Upper lobe of left lung (tissue), 6 donors: ENCODE measurements around the gene MGAT1. TPM values are rescaled to one million over a fixed set of nuclear protein-coding genes. Genes with fewer than 3 reads are reported as not detected.
"Not testable (repeated sequence)": the region's sequence is repeated elsewhere in the genome, so short reads cannot be mapped to it uniquely, and the experiment has no call there.

Experiments used
- ATAC-seq, 2 donors: fragments of 200-7000 bp; cut with Tn5 transposase; one replicate each; pipeline ENCODE4 v1.9.1; 2022; ENCODE audit warnings: mild to moderate bottlenecking in 2 of 2, moderate library complexity in 2 of 2; ENCODE audit not compliant: low FRiP score in 2 of 2
- DNase-seq, 2 donors: peaks; one replicate each; pipeline ENCODE4 v3.0.0-alpha.2; 2019 to 2020
- H3K27ac ChIP-seq, 4 donors: fragments of 200-600 bp; sonication (generic); one replicate each; pipeline ENCODE4 v1.5.1; 2016 to 2019
- H3K27me3 ChIP-seq, 4 donors: fragments of 200-600 bp; sonication (generic); one replicate each; pipeline ENCODE4 v1.5.1; 2017 to 2019
- H3K36me3 ChIP-seq, 4 donors: fragments of 200-600 bp; sonication (generic); one replicate each; pipeline ENCODE4 v1.5.1; 2016 to 2019
- H3K4me1 ChIP-seq, 4 donors: fragments of 200-600 bp; sonication (generic); one replicate each; pipeline ENCODE4 v1.5.1; 2018 to 2019
- H3K4me3 ChIP-seq, 4 donors: fragments of 200-600 bp; sonication (generic); one replicate each; pipeline ENCODE4 v1.5.1; 2017 to 2019; ENCODE audit warnings: mild to moderate bottlenecking in 2 of 4, moderate library complexity in 1 of 4
- H3K9me3 ChIP-seq, 4 donors: fragments of 200-600 bp; sonication (generic); one replicate each; pipeline ENCODE4 v1.5.1; 2018 to 2019
- CTCF ChIP-seq, 6 experiments: fragments of 450-650 bp in 4 of 6; fragments of 200-600 bp in 2 of 6; sonication (generic) in 2 of 6; IDR thresholded peaks; one replicate each; pipeline ENCODE4 v1.5.1; 2016 to 2019; ENCODE audit warnings: antibody characterized with exemption in 6 of 6
- EP300 ChIP-seq, 4 donors: sonication (generic); formaldehyde crosslinking; IDR thresholded peaks; one replicate each; pipeline ENCODE4 v1.5.1; 2017; ENCODE audit warnings: antibody characterized with exemption in 4 of 4, control low read depth in 2 of 4
- POLR2A ChIP-seq, 4 donors: fragments of 450-650 bp; IDR thresholded peaks; one replicate each; pipeline ENCODE4 v1.5.1; 2016 to 2017; ENCODE audit warnings: antibody characterized with exemption in 4 of 4, mild to moderate bottlenecking in 2 of 4
- POLR2AphosphoS5 ChIP-seq, 2 donors: sonication (generic); formaldehyde crosslinking; IDR thresholded peaks; one replicate each; pipeline ENCODE4 v1.5.1; 2017; ENCODE audit warnings: antibody characterized with exemption in 2 of 2
- WGBS, 2 donors: methylation state at CpG; one replicate each; pipeline ENCODE4 v1.1.5; 2017 to 2018; 5-methylcytosine and 5-hydroxymethylcytosine counted together
- total RNA-seq, 6 donors: library from RNA; depleted of rRNA in 4 of 6; stranded (reverse); fragments of >200 nt in 4 of 6; gene quantifications; one replicate each; pipeline versions ENCODE4 v1.1.0 to v1.2.1, GENCODE V29; 2016 to 2021
- donor health status: DM: no; HTN: no; CAD: no; lungs with moderate emphysema.
- donor health status: DM: no; HTN: yes; CAD: no; lungs with severe emphysema.

Gene MGAT1
- total RNA-seq, 6 donors from 2014 or later, result 148 to 392 (median 277) TPM

GRCh38 chr5:180744253-180744652 lies 58.4 kb downstream of the MGAT1 start:
- Histone ChIP-seq H3K9me3 (no peaks in the 10 kb centered on the region), H3K4me3 (no peak overlapping the region), H3K27ac (no peak overlapping the region), H3K4me1 (no peaks in the 10 kb centered on the region), H3K27me3 (no peaks in the 10 kb centered on the region), H3K36me3 (no peaks in the 10 kb centered on the region)
- TF ChIP-seq CTCF (IDR thresholded peaks at IDR 0.05), result no peak
- no peak for TF ChIP-seq POLR2A (IDR thresholded peaks at IDR 0.05)
- TF ChIP-seq EP300 (IDR thresholded peaks at IDR 0.05), result no peak
- TF ChIP-seq POLR2AphosphoS5 (IDR thresholded peaks at IDR 0.05), result no peak
- 77 to 80% methylated on average over 5 of the region's 5 CpGs for WGBS, 2 donors
- DNase-seq (no peak), ATAC-seq (no peak)

- no peak for TF ChIP-seq POLR2AphosphoS5 (IDR thresholded peaks at IDR 0.05)
- TF ChIP-seq CTCF (IDR thresholded peaks at IDR 0.05), result no peak
- no peak for TF ChIP-seq EP300 (IDR thresholded peaks at IDR 0.05)
- no peak for TF ChIP-seq POLR2A (IDR thresholded peaks at IDR 0.05)
- WGBS, 2 donors, result 61 to 78% methylated on average over 6 of the region's 6 CpGs
- DNase-seq (no peak), ATAC-seq (no peak)
- H3K4me3 ChIP-seq, result no peak overlapping the region
- no peaks in the 10 kb centered on the region for H3K36me3 ChIP-seq
- no peaks in the 10 kb centered on the region for H3K9me3 ChIP-seq
- no peaks in the 10 kb centered on the region for H3K27me3 ChIP-seq
- H3K27ac ChIP-seq, result no peak overlapping the region
- H3K4me1 ChIP-seq, result no peaks in the 10 kb centered on the region
Measured at GRCh38 chr5:180742727-180743126, 59.9 kb downstream of the MGAT1 start.

- not testable (repeated sequence) for H3K4me3 ChIP-seq, H3K27ac ChIP-seq, DNase-seq, H3K4me1 ChIP-seq, ATAC-seq, H3K9me3 ChIP-seq, H3K36me3 ChIP-seq, H3K27me3 ChIP-seq
- WGBS, 2 donors, result 64 to 65% methylated on average over 4 of the region's 4 CpGs
Measured at GRCh38 chr5:180740953-180741352, 61.7 kb downstream of the MGAT1 start.

GRCh38 chr5:180739958-180740357 lies 62.6 kb downstream of the MGAT1 start, which contains the start of gene OR2Y1:
TSS of gene OR2Y1 (minus strand) at chr5:180740058. CDS start at chr5:180740058, 0 bp downstream.
- WGBS, 2 donors, result 86 to 91% methylated on average over 2 of the region's 2 CpGs
- Histone ChIP-seq H3K27me3 (no peaks in the 10 kb centered on the region), H3K4me3 (no peak within 1 kb of the TSS), H3K36me3 (no peaks in the 10 kb centered on the region), H3K4me1 (no peaks in the 10 kb centered on the region), H3K9me3 (no peaks in the 10 kb centered on the region), H3K27ac (no peak within 1 kb of the TSS)
- ATAC-seq (no peak), DNase-seq (no peak)
- no peak for TF ChIP-seq POLR2AphosphoS5 (IDR thresholded peaks at IDR 0.05)
- TF ChIP-seq EP300 (IDR thresholded peaks at IDR 0.05), result no peak
- TF ChIP-seq CTCF (IDR thresholded peaks at IDR 0.05), result no peak
- TF ChIP-seq POLR2A (IDR thresholded peaks at IDR 0.05), result no peak

GRCh38 chr5:180739271-180739670 lies 63.3 kb downstream of the MGAT1 start:
- no peak for DNase-seq
- WGBS, 2 donors, result 93 to 96% methylated on average over 5 to 10 of the region's 10 CpGs
- Histone ChIP-seq H3K36me3 (no peaks in the 10 kb centered on the region), H3K4me3 (no peak overlapping the region), H3K4me1 (no peaks in the 10 kb centered on the region), H3K27ac (no peak overlapping the region), H3K9me3 (no peaks in the 10 kb centered on the region), H3K27me3 (no peaks in the 10 kb centered on the region)
- TF ChIP-seq EP300 (IDR thresholded peaks at IDR 0.05) (no peak), CTCF (IDR thresholded peaks at IDR 0.05) (no peak), POLR2AphosphoS5 (IDR thresholded peaks at IDR 0.05) (no peak), POLR2A (IDR thresholded peaks at IDR 0.05) (no peak)
- no peak for ATAC-seq
